ENCODE measurements around the gene SNN.

SNN gene

DNA sequence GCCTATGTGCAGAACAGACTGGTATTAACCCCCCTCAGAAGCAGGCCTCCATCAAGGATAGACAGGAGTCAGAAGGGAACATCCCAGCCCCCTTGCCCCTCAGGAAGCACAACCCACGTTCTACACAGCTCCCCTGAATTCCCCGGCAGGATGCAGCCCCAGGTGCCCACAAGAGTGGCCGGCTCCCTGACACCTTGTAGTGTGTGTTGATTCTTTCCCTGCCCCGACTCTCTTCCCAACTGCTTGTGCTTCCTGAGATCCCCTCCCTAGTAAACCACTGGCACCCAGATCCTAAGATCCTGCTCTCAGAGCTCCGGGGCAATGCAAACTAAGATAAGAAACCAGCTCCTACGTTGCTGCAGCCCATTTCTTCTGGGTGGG lies 46.7 kb upstream of the SNN start:
- H3K27ac ChIP-seq (ENCODE audit: low read depth, low read length, poor library complexity, severe bottlenecking): peak overlapping the region; percentile 100
- H3K4me2 ChIP-seq (ENCODE audit: low read length): peak overlapping the region; percentile 84

DNA sequence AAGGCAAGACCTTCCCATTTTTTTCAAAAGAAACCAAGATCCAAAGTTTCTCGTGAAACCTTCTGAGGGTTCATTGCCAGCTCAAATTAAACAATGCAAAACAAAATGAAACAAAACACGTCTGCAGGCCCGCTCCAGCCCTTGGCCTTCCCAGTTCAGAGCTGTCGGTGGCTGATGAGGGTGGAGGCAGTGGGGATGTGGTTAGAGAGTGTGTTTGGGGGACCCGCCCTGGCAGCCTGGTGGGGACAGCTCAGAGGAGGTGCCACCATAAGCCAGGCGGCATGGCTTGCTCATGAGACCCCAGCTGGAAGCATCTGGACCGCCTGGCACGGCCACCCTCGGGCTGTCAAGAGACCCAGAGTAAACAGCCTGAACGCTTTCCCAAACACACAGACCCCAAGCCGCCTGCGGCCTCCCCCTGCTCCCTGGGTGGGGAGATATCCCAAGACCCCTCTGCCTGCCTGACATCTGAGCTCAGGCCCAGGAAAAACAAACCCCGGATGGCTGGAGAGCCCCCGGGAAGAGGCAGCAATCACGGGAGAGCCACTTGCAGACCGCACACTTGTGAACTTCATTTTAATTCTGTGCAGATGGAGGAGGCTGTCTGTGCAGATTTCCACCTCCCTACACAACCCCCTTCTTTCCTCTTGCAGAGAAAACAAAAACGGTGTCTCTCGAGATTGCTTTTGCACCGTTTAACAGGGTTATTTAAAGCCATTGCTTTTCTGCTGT lies 46.2 kb upstream of the SNN start:
- Histone ChIP-seq H4K20me1 (ENCODE audit: insufficient read depth, low read length) (no peaks in the 10 kb centered on the region), H3K27me3 (ENCODE audit: insufficient read depth, low read length) (no peaks in the 10 kb centered on the region), H3K27ac (ENCODE audit: low read depth, low read length, poor library complexity, severe bottlenecking) (peak overlapping the region; percentile 100), H3F3A (ENCODE audit: insufficient read depth, low read length) (peaks cover 11% of the 10 kb centered on the region; the same call in 1 of the 2 replicates), H3K36me3 (ENCODE audit: insufficient read depth, low read length) (no peaks in the 10 kb centered on the region), H3K4me3 (ENCODE audit: low read depth, low read length, poor library complexity, severe bottlenecking) (peak overlapping the region; percentile 53), H3K9me2 (ENCODE audit: low read depth, low read length) (no peaks in the 10 kb centered on the region), H3K9ac (ENCODE audit: low read length) (peak overlapping the region; percentile 86), H3K4me2 (ENCODE audit: low read length) (peak overlapping the region; percentile 84), H3K79me2 (ENCODE audit: insufficient read depth, low read length) (no peaks in the 10 kb centered on the region), H3K9me3 (ENCODE audit: low read length) (no peaks in the 10 kb centered on the region; the same call in 1 of the 2 replicates), H3K4me1 (ENCODE audit: insufficient read depth, low read length, severe bottlenecking) (peaks cover 62% of the 10 kb centered on the region), H2AFZ (ENCODE audit: low read length) (no peak overlapping the region)
- TF ChIP-seq, protein P1, sequence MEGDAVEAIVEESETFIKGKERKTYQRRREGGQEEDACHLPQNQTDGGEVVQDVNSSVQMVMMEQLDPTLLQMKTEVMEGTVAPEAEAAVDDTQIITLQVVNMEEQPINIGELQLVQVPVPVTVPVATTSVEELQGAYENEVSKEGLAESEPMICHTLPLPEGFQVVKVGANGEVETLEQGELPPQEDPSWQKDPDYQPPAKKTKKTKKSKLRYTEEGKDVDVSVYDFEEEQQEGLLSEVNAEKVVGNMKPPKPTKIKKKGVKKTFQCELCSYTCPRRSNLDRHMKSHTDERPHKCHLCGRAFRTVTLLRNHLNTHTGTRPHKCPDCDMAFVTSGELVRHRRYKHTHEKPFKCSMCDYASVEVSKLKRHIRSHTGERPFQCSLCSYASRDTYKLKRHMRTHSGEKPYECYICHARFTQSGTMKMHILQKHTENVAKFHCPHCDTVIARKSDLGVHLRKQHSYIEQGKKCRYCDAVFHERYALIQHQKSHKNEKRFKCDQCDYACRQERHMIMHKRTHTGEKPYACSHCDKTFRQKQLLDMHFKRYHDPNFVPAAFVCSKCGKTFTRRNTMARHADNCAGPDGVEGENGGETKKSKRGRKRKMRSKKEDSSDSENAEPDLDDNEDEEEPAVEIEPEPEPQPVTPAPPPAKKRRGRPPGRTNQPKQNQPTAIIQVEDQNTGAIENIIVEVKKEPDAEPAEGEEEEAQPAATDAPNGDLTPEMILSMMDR (IDR thresholded peaks at IDR 0.05; ENCODE audit: low read length): no peak
- TF ChIP-seq EZH2 (IDR thresholded peaks at IDR 0.05; ENCODE audit: borderline replicate concordance, low read length): no peak

More for the DNA sequence above, 46.7 kb upstream of the SNN start:
- Histone ChIP-seq H3K27me3 (ENCODE audit: insufficient read depth, low read length) (no peaks in the 10 kb centered on the region), H2AFZ (ENCODE audit: low read length) (no peak overlapping the region), H3K4me1 (ENCODE audit: insufficient read depth, low read length, severe bottlenecking) (peaks cover 62% of the 10 kb centered on the region), H4K20me1 (ENCODE audit: insufficient read depth, low read length) (no peaks in the 10 kb centered on the region), H3K9ac (ENCODE audit: low read length) (peak overlapping the region; percentile 86), H3K4me3 (ENCODE audit: low read depth, low read length, poor library complexity, severe bottlenecking) (peak overlapping the region; percentile 53), H3K9me2 (ENCODE audit: low read depth, low read length) (no peaks in the 10 kb centered on the region), H3K79me2 (ENCODE audit: insufficient read depth, low read length) (no peaks in the 10 kb centered on the region), H3K9me3 (ENCODE audit: low read length) (no peaks in the 10 kb centered on the region; the same call in 1 of the 2 replicates), H3K36me3 (ENCODE audit: insufficient read depth, low read length) (no peaks in the 10 kb centered on the region), H3F3A (ENCODE audit: insufficient read depth, low read length) (peaks cover 11% of the 10 kb centered on the region; the same call in 1 of the 2 replicates)
- TF ChIP-seq, protein P1 (IDR thresholded peaks at IDR 0.05; ENCODE audit: low read length): no peak

DNA sequence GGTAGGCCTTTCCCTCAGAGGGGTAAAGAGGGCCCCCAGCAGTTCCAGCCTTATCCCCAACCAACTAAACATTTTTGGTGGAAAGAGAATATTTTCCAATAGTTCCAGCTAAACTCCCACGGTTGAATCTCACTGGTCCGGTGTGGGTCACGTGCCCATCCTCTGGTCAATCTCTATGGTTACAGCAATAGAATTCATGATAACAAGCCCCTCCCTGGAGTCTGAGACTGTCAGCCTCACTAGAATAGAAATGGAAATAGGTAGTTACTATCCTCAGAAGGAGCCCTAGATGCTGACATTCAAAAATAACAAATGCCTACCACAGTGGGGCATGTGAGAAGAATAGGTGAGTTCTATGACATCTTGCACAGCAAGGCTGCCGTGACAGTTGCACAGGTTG lies 44.0 kb upstream of the SNN start:
- H3K4me3 ChIP-seq (ENCODE audit: low read depth, low read length, poor library complexity, severe bottlenecking): no peak overlapping the region
- peaks cover 11% of the 10 kb centered on the region; the same call in 1 of the 2 replicates for H3F3A ChIP-seq (ENCODE audit: insufficient read depth, low read length)
- H3K27me3 ChIP-seq (ENCODE audit: insufficient read depth, low read length): no peaks in the 10 kb centered on the region
- peak overlapping the region; percentile 12; the same call in 1 of the 2 replicates for H2AFZ ChIP-seq (ENCODE audit: low read length)
- peak overlapping the region; percentile 24; the same call in 1 of the 2 replicates for H3K9ac ChIP-seq (ENCODE audit: low read length)
- H3K4me1 ChIP-seq (ENCODE audit: insufficient read depth, low read length, severe bottlenecking): peaks cover 65% of the 10 kb centered on the region
- TF ChIP-seq, protein P1 (IDR thresholded peaks at IDR 0.05; ENCODE audit: low read length): no peak
- no peak for TF ChIP-seq EZH2 (IDR thresholded peaks at IDR 0.05; ENCODE audit: borderline replicate concordance, low read length)
- H3K9me3 ChIP-seq (ENCODE audit: low read length): no peaks in the 10 kb centered on the region; the same call in 1 of the 2 replicates
- no peaks in the 10 kb centered on the region for H3K9me2 ChIP-seq (ENCODE audit: low read depth, low read length)
- no peaks in the 10 kb centered on the region for H4K20me1 ChIP-seq (ENCODE audit: insufficient read depth, low read length)
- peak overlapping the region; percentile 36 for H3K4me2 ChIP-seq (ENCODE audit: low read length)
- H3K36me3 ChIP-seq (ENCODE audit: insufficient read depth, low read length): no peaks in the 10 kb centered on the region
- no peaks in the 10 kb centered on the region for H3K79me2 ChIP-seq (ENCODE audit: insufficient read depth, low read length)
- H3K27ac ChIP-seq (ENCODE audit: low read depth, low read length, poor library complexity, severe bottlenecking): peak overlapping the region; percentile 100
